AG10803 (cell line): ENCODE data around the gene PLCB4.
A peak's percentile ranks its signal among the peaks of the same experiment; 100 is the strongest.

ENCODE experiments used
- DNase-seq: peaks from one replicate; pipeline ENCODE4 v3.0.0; 2010; ENCODE audit warnings: low read depth
- H3K4me3 ChIP-seq: 2 replicates; pipeline ENCODE4 v1.5.1; 2011; ENCODE audit warnings: mild to moderate bottlenecking, low read length, control low read depth
- TF ChIP-seq, protein P1 (sequence below): conservative IDR thresholded peaks from 2 replicates; pipeline ENCODE4 v1.5.1; 2011; ENCODE audit warnings: mild to moderate bottlenecking, low read length, control low read depth, inconsistent platforms

Gene PLCB4

DNA sequence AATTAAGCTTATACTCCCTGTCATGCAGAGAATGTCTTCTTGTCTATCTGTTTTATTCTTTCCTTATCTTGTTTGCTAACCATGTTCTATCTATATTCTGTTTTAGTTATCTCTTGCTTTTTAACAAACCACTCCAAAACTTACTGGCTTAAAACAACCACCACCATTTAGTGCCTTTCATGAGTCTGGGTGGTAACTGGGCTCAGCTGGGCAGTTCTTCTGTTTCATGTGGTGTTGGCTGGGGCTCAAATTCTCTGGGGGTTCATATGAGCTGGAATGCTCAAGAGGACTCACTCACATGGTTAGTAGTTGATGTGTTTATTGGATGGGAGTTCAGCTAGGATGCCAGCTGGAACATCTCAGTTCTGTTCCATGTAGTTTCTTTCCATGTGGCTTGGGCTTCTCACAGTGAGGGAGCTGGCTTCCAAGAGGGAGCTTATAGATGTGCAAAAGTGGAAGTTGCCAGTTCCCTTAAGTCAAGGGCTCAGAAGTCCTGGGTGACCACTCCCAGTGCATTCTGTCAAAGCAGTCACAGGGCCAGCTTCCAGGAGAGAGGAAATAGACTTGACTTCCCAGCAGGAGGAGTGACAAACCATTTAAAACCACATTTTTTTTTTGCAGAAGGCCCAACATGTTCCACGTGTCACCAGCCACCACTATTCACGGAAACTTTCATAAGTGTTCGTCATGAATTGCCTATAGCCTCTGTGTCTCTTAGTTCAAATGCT is 70.4 kb downstream of the PLCB4 start:
- no peak for DNase-seq
- TF ChIP-seq, protein P1, sequence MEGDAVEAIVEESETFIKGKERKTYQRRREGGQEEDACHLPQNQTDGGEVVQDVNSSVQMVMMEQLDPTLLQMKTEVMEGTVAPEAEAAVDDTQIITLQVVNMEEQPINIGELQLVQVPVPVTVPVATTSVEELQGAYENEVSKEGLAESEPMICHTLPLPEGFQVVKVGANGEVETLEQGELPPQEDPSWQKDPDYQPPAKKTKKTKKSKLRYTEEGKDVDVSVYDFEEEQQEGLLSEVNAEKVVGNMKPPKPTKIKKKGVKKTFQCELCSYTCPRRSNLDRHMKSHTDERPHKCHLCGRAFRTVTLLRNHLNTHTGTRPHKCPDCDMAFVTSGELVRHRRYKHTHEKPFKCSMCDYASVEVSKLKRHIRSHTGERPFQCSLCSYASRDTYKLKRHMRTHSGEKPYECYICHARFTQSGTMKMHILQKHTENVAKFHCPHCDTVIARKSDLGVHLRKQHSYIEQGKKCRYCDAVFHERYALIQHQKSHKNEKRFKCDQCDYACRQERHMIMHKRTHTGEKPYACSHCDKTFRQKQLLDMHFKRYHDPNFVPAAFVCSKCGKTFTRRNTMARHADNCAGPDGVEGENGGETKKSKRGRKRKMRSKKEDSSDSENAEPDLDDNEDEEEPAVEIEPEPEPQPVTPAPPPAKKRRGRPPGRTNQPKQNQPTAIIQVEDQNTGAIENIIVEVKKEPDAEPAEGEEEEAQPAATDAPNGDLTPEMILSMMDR = no peak
- no peak overlapping the region for H3K4me3 ChIP-seq

DNA sequence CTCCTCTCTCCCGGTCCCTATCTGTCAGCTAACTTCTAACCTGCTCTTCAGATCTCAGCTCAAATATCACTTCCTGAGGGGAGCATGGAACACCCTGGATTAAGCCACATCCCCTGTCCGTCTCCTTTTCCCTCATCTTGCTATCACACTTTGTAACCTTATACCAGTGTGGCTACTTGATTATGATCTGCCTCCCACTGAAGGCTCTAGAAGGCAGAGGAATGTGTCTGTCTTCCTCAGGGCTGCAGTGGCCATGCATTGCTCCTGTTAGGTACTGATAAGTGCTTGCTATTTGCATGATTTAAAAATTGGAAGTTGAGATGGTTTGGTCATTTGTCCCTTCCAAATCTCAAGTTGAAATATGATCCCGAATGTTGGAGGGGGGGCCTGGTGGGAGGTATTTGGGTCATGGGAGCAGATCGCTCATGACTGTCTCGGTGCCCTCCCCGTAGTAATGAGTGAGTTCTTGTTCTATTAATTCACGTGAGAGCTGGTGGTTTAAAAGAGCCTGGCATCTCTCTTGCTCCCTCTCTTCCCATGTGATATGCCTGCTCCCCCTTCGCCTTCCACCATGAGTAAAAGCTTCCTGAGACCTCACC is 71.4 kb downstream of the PLCB4 start:
- TF ChIP-seq, protein P1 = no peak
- no peak overlapping the region for H3K4me3 ChIP-seq
- no peak for DNase-seq

DNA sequence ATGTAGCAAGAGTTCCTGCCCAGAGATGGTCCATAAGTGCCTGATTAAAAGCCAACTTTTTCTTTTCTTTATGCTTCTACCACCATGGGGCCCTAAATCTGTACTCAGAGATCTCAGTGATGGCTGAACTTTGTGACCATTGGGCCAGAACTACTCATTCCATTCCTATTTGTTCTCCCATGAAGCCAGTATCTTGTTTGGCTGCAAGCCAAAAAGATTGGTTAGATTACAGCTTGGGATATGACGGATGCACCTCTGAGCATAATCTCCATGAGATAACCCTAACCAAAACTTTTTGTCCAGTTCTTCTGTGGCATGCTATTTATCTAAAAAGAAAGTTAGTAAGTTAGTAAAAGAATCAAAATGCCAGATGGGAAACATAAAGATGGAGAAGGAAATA is 72.2 kb downstream of the PLCB4 start:
- TF ChIP-seq, protein P1 = no peak
- no peak overlapping the region for H3K4me3 ChIP-seq
- DNase-seq = no peak

DNA sequence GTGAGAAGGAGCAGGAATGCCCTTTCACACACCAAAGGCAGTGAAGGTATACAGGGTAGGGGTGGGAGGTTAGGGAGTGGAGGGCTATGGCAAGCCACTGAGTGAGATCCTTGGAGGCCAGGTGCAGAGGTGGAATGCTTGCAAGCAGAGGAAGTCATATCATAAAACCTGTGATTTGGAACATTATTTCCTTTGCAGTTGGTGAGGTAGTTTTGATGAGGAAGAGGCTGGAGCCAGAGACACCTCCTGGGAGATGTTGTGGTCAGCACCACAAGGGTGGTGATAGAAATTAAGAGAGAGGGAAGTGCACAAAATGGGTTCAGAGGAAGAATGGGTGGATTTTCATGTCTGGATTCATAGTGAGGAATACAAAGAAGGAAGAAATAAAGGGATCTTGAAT is 73.0 kb downstream of the PLCB4 start:
- TF ChIP-seq, protein P1 = no peak
- DNase-seq = no peak
- no peak overlapping the region for H3K4me3 ChIP-seq

DNA sequence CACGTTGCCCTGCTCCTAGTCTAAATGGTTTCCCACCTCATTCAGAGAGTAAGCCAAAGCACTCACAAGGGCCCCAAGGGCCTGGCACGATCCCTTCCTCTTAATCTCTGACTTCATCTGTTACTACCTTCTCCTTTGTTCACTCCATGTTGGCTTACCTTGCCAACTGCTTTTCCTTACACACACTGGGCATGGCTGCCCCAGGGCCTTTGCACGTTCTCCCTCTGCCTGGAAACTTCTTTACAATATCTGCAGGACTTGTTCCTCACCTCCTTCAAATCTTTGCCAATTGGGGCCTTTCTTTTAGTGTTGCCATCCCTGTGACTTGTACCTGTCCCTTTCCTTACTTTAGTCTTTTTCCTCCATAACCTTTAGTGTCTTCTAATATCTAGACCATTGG is 73.9 kb downstream of the PLCB4 start:
- no peak overlapping the region for H3K4me3 ChIP-seq
- no peak for DNase-seq
- TF ChIP-seq, protein P1 = no peak

DNA sequence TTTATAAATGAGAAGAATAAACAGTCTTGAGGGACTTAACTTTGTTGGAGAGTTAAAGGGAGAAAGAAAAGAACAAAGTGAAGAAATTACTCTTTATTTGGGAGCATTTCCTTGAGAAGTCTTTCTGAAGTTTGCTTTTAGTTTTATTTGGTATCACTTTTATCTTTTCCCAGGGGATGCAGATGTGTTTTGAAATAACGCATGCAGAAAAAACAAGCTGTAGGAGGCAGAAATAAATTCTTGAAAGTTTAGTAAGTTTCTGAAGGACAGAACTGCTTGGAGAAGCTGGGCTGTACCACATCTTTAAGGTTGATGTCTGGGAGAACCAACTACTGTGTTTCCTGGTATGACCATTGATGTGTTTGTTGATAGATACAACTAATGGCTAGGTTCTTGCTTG is 75.0 kb downstream of the PLCB4 start:
- TF ChIP-seq, protein P1 = no peak
- peak; percentile 45 for DNase-seq
- H3K4me3 ChIP-seq = no peak overlapping the region

DNA sequence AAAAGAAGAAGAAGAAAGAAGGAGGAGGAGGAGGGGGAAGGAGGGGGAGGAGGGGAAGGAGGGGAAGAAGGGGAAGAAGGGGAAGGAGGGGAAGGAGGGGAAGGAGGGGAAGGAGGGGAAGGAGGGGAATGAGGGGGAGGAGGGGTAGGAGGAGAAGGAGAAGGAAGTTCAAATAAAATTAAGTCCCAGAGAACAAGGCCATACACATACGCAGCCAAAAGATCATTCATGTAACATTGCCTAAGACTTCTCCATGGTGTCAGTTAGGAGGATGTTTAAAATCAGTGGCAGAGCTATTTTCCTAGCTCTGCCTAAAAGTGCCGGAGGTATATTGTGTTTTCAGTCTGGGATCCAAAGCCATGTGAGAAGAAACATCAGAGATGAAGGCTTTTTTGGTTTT is 75.8 kb downstream of the PLCB4 start:
- no peak for DNase-seq
- H3K4me3 ChIP-seq = no peak overlapping the region
- TF ChIP-seq, protein P1 = no peak
